ENCODE measurements around the gene MLPH.
A peak's percentile ranks its signal among the peaks of the same experiment; 100 is the strongest.

The MLPH gene

DNA sequence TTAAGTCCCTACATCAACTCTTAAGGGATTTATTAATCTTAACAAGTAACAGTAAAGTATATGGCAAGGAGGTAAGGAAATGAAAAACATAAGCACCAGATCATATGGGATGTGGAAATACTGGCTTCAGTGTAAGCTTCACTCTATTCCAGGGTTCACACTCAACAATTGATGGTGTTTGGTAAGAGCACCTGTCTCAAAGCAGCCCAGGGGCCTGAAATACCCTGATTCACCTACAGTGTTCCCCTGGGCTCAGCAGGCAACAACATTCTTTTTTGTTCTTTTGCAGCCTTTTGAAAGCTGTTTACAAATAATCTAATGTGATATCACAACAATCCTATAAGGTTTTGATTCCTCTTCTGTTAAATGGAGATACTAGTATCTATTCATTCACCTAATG is 1.2 kb upstream of the MLPH start:
- TF ChIP-seq, protein P1, sequence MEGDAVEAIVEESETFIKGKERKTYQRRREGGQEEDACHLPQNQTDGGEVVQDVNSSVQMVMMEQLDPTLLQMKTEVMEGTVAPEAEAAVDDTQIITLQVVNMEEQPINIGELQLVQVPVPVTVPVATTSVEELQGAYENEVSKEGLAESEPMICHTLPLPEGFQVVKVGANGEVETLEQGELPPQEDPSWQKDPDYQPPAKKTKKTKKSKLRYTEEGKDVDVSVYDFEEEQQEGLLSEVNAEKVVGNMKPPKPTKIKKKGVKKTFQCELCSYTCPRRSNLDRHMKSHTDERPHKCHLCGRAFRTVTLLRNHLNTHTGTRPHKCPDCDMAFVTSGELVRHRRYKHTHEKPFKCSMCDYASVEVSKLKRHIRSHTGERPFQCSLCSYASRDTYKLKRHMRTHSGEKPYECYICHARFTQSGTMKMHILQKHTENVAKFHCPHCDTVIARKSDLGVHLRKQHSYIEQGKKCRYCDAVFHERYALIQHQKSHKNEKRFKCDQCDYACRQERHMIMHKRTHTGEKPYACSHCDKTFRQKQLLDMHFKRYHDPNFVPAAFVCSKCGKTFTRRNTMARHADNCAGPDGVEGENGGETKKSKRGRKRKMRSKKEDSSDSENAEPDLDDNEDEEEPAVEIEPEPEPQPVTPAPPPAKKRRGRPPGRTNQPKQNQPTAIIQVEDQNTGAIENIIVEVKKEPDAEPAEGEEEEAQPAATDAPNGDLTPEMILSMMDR (IDR thresholded peaks at IDR 0.05; ENCODE audit: control insufficient read depth, extremely low read depth, insufficient read depth), result no peak
- no peak for DNase-seq (ENCODE audit: low read depth)
- H3K4me3 ChIP-seq (ENCODE audit: low read depth, low read length), result peak overlapping the region; percentile 88; the same call in 1 of the 2 replicates

DNA sequence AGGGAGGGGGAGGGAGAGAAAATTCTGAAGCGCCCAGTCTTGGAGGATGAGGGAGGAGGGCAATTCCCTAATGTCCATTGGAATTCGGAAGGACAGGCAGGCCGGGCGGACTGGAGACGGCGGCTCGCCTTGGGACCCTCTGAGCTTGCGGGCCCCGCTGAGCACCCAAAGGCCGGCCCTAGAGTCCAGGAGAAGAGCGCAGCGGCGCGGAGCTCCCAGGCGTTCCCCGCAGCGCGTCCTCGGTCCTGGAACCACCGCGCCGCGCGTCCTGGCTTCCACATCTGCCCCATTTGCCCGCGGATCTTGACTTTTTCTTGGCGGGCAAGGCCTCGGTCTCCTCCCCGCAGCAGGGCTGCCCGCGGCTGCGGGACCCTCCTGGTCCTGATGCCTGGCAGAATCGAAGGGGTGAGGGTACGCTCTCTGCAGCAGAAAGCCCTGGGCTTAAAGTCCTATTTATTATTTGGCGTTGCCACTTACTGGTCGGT is 675 bp upstream of the MLPH start:
- no peak for DNase-seq (ENCODE audit: low read depth)
- TF ChIP-seq, protein P1 (IDR thresholded peaks at IDR 0.05; ENCODE audit: control insufficient read depth, extremely low read depth, insufficient read depth), result no peak
- peak overlapping the region; percentile 88 for H3K4me3 ChIP-seq (ENCODE audit: low read depth, low read length)

DNA sequence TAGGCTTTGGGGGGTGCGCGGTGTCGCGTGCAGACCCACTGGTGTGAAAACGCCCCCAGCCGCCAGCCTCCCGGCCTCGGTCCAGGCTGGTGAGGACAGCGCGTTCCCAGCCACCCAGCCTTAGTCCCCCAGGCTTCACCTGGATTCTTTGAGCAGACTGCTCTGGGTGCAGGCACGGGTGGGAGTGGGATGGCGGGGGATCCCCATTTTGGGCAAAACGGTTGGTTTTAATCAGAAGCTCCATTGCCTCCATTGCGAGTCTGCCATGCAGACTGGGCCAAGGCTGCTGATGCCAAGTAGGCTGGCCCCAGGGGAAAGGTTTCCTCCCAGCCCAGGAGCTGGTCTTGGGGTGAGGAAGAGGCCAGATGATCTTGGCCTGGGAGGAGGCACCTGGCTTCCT is 445 bp downstream of the MLPH start:
- TF ChIP-seq, protein P1 (IDR thresholded peaks at IDR 0.05; ENCODE audit: control insufficient read depth, extremely low read depth, insufficient read depth), result no peak
- peak overlapping the region; percentile 88 for H3K4me3 ChIP-seq (ENCODE audit: low read depth, low read length)
- DNase-seq (ENCODE audit: low read depth), result no peak

DNA sequence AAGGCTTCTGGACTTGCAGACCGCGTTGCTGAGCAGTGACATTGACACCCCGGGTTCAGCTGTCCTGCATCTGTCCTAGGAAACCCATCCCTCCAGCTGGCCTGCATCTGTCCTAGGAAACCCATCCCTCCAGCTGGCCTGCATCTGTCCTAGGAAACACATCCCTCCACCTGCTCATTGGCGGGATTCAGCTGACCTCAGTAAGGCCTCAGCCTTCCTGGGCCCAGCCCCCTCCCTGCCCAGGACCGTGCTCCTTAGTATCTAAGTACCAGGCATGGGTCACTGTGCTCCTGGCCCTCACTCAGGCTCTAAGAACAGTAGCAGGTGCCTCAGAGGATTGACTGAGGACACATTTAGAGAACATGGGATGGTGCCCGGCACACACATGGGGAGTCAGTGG is 1.2 kb downstream of the MLPH start:
- DNase-seq (ENCODE audit: low read depth), result no peak
- peak overlapping the region; percentile 88 for H3K4me3 ChIP-seq (ENCODE audit: low read depth, low read length)
- TF ChIP-seq, protein P1 (IDR thresholded peaks at IDR 0.05; ENCODE audit: control insufficient read depth, extremely low read depth, insufficient read depth), result no peak

DNA sequence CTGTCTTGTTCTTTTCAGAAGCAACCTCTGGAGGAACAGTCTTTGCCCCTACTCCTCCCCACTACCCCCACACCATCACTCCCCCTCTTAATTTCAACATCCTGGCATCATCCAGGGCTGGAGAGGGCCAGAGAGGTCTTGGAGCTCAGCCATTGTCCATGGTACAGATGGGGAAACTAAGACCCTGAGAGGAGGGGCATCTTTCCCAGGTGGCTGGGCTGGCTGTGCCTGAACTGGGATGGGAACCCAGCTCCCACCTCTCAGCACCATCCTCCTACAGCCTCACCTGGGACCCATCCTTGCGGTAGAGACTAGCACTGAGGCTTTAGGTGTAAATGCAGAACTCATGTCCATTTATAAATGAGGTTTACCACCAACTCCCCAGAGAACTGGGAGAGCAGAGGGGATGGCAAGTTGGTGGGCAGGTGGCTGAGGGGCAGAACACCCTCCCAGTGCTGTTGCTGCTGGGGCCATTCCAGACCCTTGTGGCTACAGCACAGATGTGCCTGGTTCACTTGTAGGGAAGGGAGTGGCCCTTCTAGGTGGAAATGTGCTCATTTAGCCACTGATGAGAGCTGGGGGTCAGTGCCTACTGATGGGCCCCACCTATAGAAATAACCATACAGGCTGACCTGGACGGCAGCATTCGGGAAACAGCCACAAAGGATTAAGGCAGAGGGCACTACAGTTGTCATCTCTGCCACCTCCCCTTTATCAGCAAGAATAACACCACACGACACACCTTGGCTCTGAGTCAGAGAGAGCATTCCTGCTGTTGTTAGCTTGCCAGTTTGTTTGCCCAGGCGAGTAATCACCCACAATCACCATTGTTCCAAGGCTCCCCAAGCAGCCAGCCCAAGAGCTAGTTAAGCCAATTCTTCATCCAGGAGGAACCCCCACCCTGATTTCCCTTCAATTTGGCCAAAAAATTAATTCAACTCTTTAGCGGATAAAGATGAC is 2.1 kb downstream of the MLPH start:
- TF ChIP-seq, protein P1 (IDR thresholded peaks at IDR 0.05; ENCODE audit: control insufficient read depth, extremely low read depth, insufficient read depth), result no peak
- DNase-seq (ENCODE audit: low read depth), result peak; percentile 66
- H3K4me3 ChIP-seq (ENCODE audit: low read depth, low read length), result peak overlapping the region; percentile 88

DNA sequence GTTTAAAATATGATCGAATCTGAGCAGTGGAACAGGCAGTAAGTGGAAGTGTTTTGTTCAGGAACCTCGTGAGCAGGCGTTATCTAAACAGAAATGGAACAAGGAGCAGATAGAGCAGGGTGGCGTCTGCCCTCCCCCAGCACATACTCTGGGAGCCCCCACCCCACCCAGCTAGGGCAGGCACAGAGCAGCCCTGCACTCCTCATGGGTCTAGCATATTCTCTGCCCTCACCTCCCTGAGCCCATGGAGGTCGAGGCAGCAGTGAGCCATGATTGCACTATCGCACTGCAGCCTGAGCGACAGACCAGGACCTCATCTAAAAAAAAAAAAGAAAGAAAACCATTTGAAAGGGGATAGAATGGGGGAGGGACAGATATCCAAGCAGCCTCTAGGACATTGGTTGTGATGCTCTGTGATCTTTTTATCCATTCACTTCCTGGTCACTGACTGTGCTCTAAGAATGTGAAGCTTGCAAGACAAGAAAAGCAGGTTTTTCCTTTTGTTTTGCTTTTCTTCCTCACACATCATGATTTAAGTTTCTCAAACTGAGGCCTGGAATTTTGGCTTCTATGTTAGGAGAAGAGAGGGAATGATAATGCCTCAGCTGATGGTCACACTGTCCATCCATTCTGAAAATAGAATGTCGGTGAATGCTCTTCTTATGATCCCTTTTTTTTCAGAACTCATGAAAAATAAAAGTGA is 3.1 kb downstream of the MLPH start:
- TF ChIP-seq, protein P1 (IDR thresholded peaks at IDR 0.05; ENCODE audit: control insufficient read depth, extremely low read depth, insufficient read depth), result no peak

More for the DNA sequence above, 3.1 kb downstream of the MLPH start:
- peak; percentile 92 for DNase-seq (ENCODE audit: low read depth)
- H3K4me3 ChIP-seq (ENCODE audit: low read depth, low read length), result peak overlapping the region; percentile 88
